ENCODE measurements around the gene LSM7. TPM values are rescaled to one million over a fixed set of nuclear protein-coding genes. Genes with fewer than 3 reads are reported as not detected.

LSM7 gene
- polyA plus RNA-seq, 1 donor from 2014 or later: 550 TPM

DNA sequence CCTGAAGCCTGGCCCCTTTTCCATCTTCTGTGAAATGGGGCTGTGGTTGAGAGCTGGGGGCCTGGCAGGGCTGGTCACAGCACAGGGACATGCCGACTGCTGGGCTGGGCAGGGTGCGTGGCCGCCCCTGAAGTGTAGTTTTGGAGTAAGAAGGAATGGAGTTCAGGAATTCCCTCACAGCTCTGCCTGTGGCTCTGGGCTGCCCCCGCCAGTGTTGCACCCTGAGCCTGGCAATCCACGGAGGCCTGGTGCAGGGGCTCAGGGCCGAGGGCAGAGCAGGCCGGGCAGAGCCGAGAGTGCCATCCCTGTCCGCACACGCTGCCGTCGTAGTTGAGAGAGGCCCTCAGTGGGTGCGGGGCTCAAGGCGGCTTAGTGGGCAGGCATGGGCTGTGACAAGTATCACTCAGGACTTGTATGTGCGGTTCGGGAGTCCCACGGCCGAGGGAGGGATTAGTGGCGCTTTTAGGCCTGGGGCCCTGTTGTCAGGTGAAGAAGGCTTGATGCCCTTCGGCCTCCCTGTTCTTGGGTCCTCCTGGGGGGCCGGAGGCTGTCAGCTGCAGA is 9.7 kb upstream of the LSM7 start:
- H3K36me3 ChIP-seq (ENCODE audit: insufficient read depth, low read length): no peaks in the 10 kb centered on the region
- no peaks in the 10 kb centered on the region for H4K20me1 ChIP-seq (ENCODE audit: insufficient read depth)
- no peaks in the 10 kb centered on the region for H3F3A ChIP-seq (ENCODE audit: insufficient read depth, low read length, poor library complexity, severe bottlenecking)
- no peaks in the 10 kb centered on the region for H3K9me2 ChIP-seq (ENCODE audit: insufficient read depth, low read length)
- H3K4me3 ChIP-seq (ENCODE audit: low read length): no peak overlapping the region
- no peaks in the 10 kb centered on the region for H3K27me3 ChIP-seq (ENCODE audit: insufficient read depth, low read depth, low read length)
- TF ChIP-seq, protein P1, sequence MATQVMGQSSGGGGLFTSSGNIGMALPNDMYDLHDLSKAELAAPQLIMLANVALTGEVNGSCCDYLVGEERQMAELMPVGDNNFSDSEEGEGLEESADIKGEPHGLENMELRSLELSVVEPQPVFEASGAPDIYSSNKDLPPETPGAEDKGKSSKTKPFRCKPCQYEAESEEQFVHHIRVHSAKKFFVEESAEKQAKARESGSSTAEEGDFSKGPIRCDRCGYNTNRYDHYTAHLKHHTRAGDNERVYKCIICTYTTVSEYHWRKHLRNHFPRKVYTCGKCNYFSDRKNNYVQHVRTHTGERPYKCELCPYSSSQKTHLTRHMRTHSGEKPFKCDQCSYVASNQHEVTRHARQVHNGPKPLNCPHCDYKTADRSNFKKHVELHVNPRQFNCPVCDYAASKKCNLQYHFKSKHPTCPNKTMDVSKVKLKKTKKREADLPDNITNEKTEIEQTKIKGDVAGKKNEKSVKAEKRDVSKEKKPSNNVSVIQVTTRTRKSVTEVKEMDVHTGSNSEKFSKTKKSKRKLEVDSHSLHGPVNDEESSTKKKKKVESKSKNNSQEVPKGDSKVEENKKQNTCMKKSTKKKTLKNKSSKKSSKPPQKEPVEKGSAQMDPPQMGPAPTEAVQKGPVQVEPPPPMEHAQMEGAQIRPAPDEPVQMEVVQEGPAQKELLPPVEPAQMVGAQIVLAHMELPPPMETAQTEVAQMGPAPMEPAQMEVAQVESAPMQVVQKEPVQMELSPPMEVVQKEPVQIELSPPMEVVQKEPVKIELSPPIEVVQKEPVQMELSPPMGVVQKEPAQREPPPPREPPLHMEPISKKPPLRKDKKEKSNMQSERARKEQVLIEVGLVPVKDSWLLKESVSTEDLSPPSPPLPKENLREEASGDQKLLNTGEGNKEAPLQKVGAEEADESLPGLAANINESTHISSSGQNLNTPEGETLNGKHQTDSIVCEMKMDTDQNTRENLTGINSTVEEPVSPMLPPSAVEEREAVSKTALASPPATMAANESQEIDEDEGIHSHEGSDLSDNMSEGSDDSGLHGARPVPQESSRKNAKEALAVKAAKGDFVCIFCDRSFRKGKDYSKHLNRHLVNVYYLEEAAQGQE (IDR thresholded peaks at IDR 0.05; ENCODE audit: borderline replicate concordance): no peak
- TF ChIP-seq MXI1 (conservative IDR thresholded peaks at IDR 0.05; ENCODE audit: poor library complexity, severe bottlenecking) (no peak), TAF1 (IDR thresholded peaks at IDR 0.05; ENCODE audit: low read depth) (no peak), EP300 (conservative IDR thresholded peaks at IDR 0.05; ENCODE audit: poor library complexity, severe bottlenecking) (no peak)
- TF ChIP-seq, protein P2, sequence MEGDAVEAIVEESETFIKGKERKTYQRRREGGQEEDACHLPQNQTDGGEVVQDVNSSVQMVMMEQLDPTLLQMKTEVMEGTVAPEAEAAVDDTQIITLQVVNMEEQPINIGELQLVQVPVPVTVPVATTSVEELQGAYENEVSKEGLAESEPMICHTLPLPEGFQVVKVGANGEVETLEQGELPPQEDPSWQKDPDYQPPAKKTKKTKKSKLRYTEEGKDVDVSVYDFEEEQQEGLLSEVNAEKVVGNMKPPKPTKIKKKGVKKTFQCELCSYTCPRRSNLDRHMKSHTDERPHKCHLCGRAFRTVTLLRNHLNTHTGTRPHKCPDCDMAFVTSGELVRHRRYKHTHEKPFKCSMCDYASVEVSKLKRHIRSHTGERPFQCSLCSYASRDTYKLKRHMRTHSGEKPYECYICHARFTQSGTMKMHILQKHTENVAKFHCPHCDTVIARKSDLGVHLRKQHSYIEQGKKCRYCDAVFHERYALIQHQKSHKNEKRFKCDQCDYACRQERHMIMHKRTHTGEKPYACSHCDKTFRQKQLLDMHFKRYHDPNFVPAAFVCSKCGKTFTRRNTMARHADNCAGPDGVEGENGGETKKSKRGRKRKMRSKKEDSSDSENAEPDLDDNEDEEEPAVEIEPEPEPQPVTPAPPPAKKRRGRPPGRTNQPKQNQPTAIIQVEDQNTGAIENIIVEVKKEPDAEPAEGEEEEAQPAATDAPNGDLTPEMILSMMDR (IDR thresholded peaks at IDR 0.05; ENCODE audit: poor library complexity, severe bottlenecking): no peak
- H3K9ac ChIP-seq (ENCODE audit: low read length): no peak overlapping the region
- H3K27ac ChIP-seq (ENCODE audit: low read length): no peak overlapping the region
- no peak overlapping the region for H2AFZ ChIP-seq (ENCODE audit: low read depth, low read length)
- peaks cover 11% of the 10 kb centered on the region for H3K79me2 ChIP-seq (replicated peaks; ENCODE audit: insufficient read depth, low read length)
- H3K9me3 ChIP-seq (ENCODE audit: low read length): no peaks in the 10 kb centered on the region
- H3K4me2 ChIP-seq (ENCODE audit: low read length): no peak overlapping the region

DNA sequence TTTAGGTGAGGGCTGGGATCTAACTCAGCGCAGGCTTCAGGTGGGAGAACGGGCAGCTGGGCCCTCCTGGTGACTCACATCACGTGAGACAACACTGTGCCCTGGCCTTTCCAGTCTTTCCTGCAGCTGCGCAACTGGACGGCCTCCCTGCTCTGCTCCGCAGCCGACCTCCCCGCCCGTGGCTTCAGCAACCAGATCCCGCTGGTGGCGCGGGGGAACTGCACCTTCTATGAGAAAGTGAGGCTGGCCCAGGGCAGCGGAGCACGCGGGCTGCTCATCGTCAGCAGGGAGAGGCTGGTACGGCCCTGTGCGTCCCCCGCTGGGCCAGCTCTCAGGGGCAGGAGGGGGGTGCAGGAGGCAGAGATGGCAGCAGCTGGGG is 8.9 kb upstream of the LSM7 start:
- H3K4me2 ChIP-seq (ENCODE audit: low read length): no peak overlapping the region
- no peaks in the 10 kb centered on the region for H3K9me2 ChIP-seq (ENCODE audit: insufficient read depth, low read length)
- H3K79me2 ChIP-seq (replicated peaks; ENCODE audit: insufficient read depth, low read length): peaks cover 15% of the 10 kb centered on the region
- no peaks in the 10 kb centered on the region for H3K9me3 ChIP-seq (ENCODE audit: low read length)
- H3K27ac ChIP-seq (ENCODE audit: low read length): no peak overlapping the region
- H3K9ac ChIP-seq (ENCODE audit: low read length): no peak overlapping the region
- no peak overlapping the region for H3K4me3 ChIP-seq (ENCODE audit: low read length)
- H3K27me3 ChIP-seq (ENCODE audit: insufficient read depth, low read depth, low read length): no peaks in the 10 kb centered on the region
- no peak for TF ChIP-seq EZH2 (IDR thresholded peaks at IDR 0.05; ENCODE audit: borderline replicate concordance, insufficient read depth, low read length, poor library complexity, severe bottlenecking)
- TF ChIP-seq, protein P2 (IDR thresholded peaks at IDR 0.05; ENCODE audit: poor library complexity, severe bottlenecking): peak; percentile 38
- H2AFZ ChIP-seq (ENCODE audit: low read depth, low read length): no peak overlapping the region
- no peaks in the 10 kb centered on the region for H3K36me3 ChIP-seq (ENCODE audit: insufficient read depth, low read length)
- H4K20me1 ChIP-seq (ENCODE audit: insufficient read depth): no peaks in the 10 kb centered on the region
- H3F3A ChIP-seq (ENCODE audit: insufficient read depth, low read length, poor library complexity, severe bottlenecking): no peaks in the 10 kb centered on the region

Measured in neural cell (in vitro differentiated cells).